B cell (primary cell): ENCODE data around the gene ALX1.

Source experiments
- EZH2 ChIP-seq: IDR thresholded peaks from 2 replicates; pipeline ENCODE4 v1.6.1; 2012; ENCODE audit warnings: borderline replicate concordance, low read depth, mild to moderate bottlenecking, moderate library complexity, low read length; ENCODE audit not compliant: insufficient read depth, poor library complexity, severe bottlenecking
- TF ChIP-seq, protein P1 (sequence below): fragments of 200-600 bp; IDR thresholded peaks from one replicate; pipeline ENCODE4 v1.8.0; 2022; ENCODE audit warnings: antibody characterized with exemption, mild to moderate bottlenecking

DNA sequence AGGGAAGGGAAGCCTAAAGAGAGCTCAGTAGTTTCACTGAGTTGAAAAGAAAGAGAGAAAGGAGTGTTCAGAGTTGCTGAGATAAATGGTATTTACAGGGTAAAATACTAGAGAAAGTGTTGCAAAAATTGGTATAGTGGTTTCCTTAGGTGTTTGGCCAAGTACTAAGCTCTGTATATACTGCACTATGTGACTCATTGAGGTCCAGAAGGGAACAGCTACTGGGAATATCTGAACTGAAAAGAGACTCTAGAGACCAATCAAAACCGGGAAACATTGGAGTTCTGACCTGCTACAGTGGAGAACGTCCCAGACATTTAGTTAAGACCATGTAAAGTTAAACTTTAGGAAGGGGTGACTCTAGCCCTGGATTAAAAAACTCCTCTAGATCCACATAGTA, 42.7 kb upstream of the ALX1 start:
- TF ChIP-seq, protein P1, sequence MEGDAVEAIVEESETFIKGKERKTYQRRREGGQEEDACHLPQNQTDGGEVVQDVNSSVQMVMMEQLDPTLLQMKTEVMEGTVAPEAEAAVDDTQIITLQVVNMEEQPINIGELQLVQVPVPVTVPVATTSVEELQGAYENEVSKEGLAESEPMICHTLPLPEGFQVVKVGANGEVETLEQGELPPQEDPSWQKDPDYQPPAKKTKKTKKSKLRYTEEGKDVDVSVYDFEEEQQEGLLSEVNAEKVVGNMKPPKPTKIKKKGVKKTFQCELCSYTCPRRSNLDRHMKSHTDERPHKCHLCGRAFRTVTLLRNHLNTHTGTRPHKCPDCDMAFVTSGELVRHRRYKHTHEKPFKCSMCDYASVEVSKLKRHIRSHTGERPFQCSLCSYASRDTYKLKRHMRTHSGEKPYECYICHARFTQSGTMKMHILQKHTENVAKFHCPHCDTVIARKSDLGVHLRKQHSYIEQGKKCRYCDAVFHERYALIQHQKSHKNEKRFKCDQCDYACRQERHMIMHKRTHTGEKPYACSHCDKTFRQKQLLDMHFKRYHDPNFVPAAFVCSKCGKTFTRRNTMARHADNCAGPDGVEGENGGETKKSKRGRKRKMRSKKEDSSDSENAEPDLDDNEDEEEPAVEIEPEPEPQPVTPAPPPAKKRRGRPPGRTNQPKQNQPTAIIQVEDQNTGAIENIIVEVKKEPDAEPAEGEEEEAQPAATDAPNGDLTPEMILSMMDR, result no peak
- no peak for TF ChIP-seq EZH2
